KMS-11 (cell line): ENCODE data around the gene UQCC2.

Experiments used
- H2AFZ ChIP-seq: fragments of 200-600 bp; sonication (generic); 2 replicates; pipeline ENCODE4 v1.6.1; 2016; ENCODE audit warnings: antibody characterized with exemption, mixed run types, low read depth
- H3K27ac ChIP-seq: fragments of 200-600 bp; sonication (generic); 2 replicates; pipeline ENCODE4 v1.6.1; 2016; ENCODE audit warnings: mild to moderate bottlenecking, mixed run types
- H3K27me3 ChIP-seq: fragments of 200-600 bp; sonication (generic); 2 replicates; pipeline ENCODE4 v1.6.1; 2017; ENCODE audit warnings: mild to moderate bottlenecking, low read depth, mixed run types, moderate library complexity; ENCODE audit not compliant: insufficient read depth
- H3K36me3 ChIP-seq: fragments of 200-600 bp; sonication (generic); 2 replicates; pipeline ENCODE4 v1.6.1; 2017; ENCODE audit warnings: mild to moderate bottlenecking, mixed run types; ENCODE audit not compliant: insufficient read depth
- H3K4me1 ChIP-seq: fragments of 200-600 bp; sonication (generic); 2 replicates; pipeline ENCODE4 v1.6.1; 2016; ENCODE audit warnings: mild to moderate bottlenecking, low read depth, mixed run types; ENCODE audit not compliant: poor library complexity, severe bottlenecking
- H3K4me2 ChIP-seq: fragments of 200-600 bp; sonication (generic); 2 replicates; pipeline ENCODE4 v1.7.0; 2016; ENCODE audit warnings: mild to moderate bottlenecking, mixed run types
- H3K4me3 ChIP-seq: fragments of 200-600 bp; sonication (generic); IDR thresholded peaks from 2 replicates; pipeline ENCODE4 v1.6.1; 2017; ENCODE audit warnings: low read depth, low read length, mixed read lengths; ENCODE audit not compliant: insufficient read depth
- H3K79me2 ChIP-seq: fragments of 200-600 bp; sonication (generic); 2 replicates; pipeline ENCODE4 v1.6.1; 2016; ENCODE audit warnings: low read depth, mixed run types; ENCODE audit not compliant: insufficient read depth
- H3K9ac ChIP-seq: fragments of 200-600 bp; sonication (generic); 2 replicates; pipeline ENCODE4 v1.6.1; 2016; ENCODE audit warnings: mild to moderate bottlenecking, mixed run types
- H4K20me1 ChIP-seq: fragments of 200-600 bp; sonication (generic); 2 replicates; pipeline ENCODE4 v1.6.1; 2016; ENCODE audit warnings: mild to moderate bottlenecking, mixed run types; ENCODE audit not compliant: insufficient read depth
- CTCF ChIP-seq: fragments of 200-600 bp; sonication (generic); conservative IDR thresholded peaks from 2 replicates; pipeline ENCODE4 v1.6.1; 2017; ENCODE audit warnings: low read depth, mild to moderate bottlenecking, antibody characterized with exemption, low read length, moderate library complexity, mixed read lengths

The UQCC2 gene

GRCh38 chr6:33652002-33652401, 59.5 kb downstream of the UQCC2 start:
- Histone ChIP-seq H3K4me2 (no peak overlapping the region), H3K36me3 (no peaks in the 10 kb centered on the region), H3K27me3 (no peaks in the 10 kb centered on the region), H3K79me2 (0 out of 2 replicates have a peak, but pooled peaks cover 6% of the 10 kb centered on the region), H2AFZ (no peak overlapping the region), H4K20me1 (no peaks in the 10 kb centered on the region), H3K27ac (no peak overlapping the region), H3K9ac (no peak overlapping the region), H3K4me3 (no peak overlapping the region), H3K4me1 (peaks cover 32% of the 10 kb centered on the region)
- no peak for TF ChIP-seq CTCF

- H4K20me1 ChIP-seq, result no peaks in the 10 kb centered on the region
- peaks cover 38% of the 10 kb centered on the region for H3K4me1 ChIP-seq
- no peak overlapping the region for H3K4me2 ChIP-seq
- no peak overlapping the region for H2AFZ ChIP-seq
- no peak for TF ChIP-seq CTCF
- H3K9ac ChIP-seq, result no peak overlapping the region
- no peak overlapping the region for H3K27ac ChIP-seq
- H3K36me3 ChIP-seq, result no peaks in the 10 kb centered on the region
- H3K4me3 ChIP-seq, result no peak overlapping the region
- H3K79me2 ChIP-seq, result 0 out of 2 replicates have a peak, but pooled peaks cover 6% of the 10 kb centered on the region
- no peaks in the 10 kb centered on the region for H3K27me3 ChIP-seq
Observed at GRCh38 chr6:33651403-33651802, 60.1 kb downstream of the UQCC2 start.
